Neural crest cell (in vitro differentiated cells): Measurements from ENCODE around the gene IFT25. TPM values are rescaled to one million over a fixed set of nuclear protein-coding genes. Genes with fewer than 3 reads are reported as not detected.

ENCODE experiments used
- DNase-seq: peaks from one replicate; pipeline ENCODE4 v3.0.0; 2021; ENCODE audit warnings: low read depth, mixed read lengths, low spot score
- H3K27ac Mint-ChIP-seq: one replicate; pipeline ENCODE4 v1.8.0; 2021; ENCODE audit warnings: mild to moderate bottlenecking, mixed read lengths; ENCODE audit not compliant: unreplicated experiment
- H3K27me3 Mint-ChIP-seq: 2 replicates; pipeline ENCODE4 v1.8.0; 2021; ENCODE audit warnings: low read depth, mild to moderate bottlenecking, mixed read lengths
- H3K36me3 Mint-ChIP-seq: 2 replicates; pipeline ENCODE4 v1.8.0; 2021; ENCODE audit warnings: low read depth, mild to moderate bottlenecking, mixed read lengths
- H3K4me1 Mint-ChIP-seq: 2 replicates; pipeline ENCODE4 v1.8.0; 2021; ENCODE audit warnings: mixed read lengths
- H3K4me3 Mint-ChIP-seq: one replicate; pipeline ENCODE4 v1.8.0; 2021; ENCODE audit warnings: mild to moderate bottlenecking, mixed read lengths
- H3K9me3 Mint-ChIP-seq: 2 replicates; pipeline ENCODE4 v1.8.0; 2021; ENCODE audit warnings: mixed read lengths
- total RNA-seq: library from RNA; stranded (reverse); gene quantifications from 2 replicates; pipeline ENCODE4 v1.2.1, GENCODE V29; 2021
- TF ChIP-seq, protein P1 (sequence below): fragments of 200-600 bp; sonication (generic); conservative IDR thresholded peaks from 2 replicates; pipeline ENCODE4 v1.5.0; 2021; ENCODE audit warnings: antibody characterized with exemption, mild to moderate bottlenecking

Gene IFT25
- total RNA-seq, 1 donor from 2014 or later = 41.1 TPM

DNA sequence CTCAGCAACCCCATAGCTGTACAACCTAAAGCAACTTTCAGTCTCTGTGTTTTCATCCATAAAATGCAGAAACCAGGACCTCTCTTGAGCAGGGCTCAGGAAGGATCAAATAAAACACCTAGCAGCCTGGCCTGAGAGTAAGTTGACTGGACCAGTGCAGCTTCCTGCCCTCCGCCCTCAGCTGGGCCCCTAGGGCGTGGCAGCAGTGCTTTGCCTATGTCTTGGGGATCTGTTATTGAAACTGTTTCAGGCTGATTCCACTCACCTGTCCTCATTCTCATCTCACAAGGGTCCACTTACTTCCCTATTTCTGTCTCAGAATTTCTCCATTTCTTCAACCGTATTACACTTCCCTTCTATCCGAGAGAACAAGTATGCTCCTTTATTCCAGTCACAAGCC, 18.0 kb upstream of the IFT25 start:
- peaks cover 10% of the 10 kb centered on the region for H3K36me3 Mint-ChIP-seq
- no peak for DNase-seq
- TF ChIP-seq, protein P1, sequence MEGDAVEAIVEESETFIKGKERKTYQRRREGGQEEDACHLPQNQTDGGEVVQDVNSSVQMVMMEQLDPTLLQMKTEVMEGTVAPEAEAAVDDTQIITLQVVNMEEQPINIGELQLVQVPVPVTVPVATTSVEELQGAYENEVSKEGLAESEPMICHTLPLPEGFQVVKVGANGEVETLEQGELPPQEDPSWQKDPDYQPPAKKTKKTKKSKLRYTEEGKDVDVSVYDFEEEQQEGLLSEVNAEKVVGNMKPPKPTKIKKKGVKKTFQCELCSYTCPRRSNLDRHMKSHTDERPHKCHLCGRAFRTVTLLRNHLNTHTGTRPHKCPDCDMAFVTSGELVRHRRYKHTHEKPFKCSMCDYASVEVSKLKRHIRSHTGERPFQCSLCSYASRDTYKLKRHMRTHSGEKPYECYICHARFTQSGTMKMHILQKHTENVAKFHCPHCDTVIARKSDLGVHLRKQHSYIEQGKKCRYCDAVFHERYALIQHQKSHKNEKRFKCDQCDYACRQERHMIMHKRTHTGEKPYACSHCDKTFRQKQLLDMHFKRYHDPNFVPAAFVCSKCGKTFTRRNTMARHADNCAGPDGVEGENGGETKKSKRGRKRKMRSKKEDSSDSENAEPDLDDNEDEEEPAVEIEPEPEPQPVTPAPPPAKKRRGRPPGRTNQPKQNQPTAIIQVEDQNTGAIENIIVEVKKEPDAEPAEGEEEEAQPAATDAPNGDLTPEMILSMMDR = no peak
- no peaks in the 10 kb centered on the region for H3K4me1 Mint-ChIP-seq
- H3K4me3 Mint-ChIP-seq = no peak overlapping the region
- no peaks in the 10 kb centered on the region for H3K9me3 Mint-ChIP-seq
- H3K27ac Mint-ChIP-seq = no peak overlapping the region
- H3K27me3 Mint-ChIP-seq = no peaks in the 10 kb centered on the region

DNA sequence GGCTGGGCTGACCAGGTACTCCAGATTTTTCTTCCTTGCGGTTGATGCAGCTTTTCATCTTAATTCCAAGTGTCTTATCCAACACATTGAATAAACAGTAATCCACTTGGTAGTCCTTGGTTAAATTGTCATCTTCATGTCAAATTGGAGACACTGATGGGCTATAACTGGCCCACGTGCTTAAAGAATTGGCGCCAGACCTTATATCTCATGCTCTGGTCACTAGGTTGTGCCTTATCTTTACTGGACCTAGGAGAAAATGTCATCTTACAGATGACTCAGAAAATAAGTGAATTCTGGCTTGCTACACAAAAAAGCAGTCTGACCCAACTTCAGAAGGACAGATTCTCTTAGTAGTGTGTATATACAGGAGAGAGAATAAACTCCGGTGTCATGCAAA, 16.9 kb upstream of the IFT25 start:
- TF ChIP-seq, protein P1 = no peak
- H3K9me3 Mint-ChIP-seq = no peaks in the 10 kb centered on the region
- H3K4me3 Mint-ChIP-seq = no peak overlapping the region
- peaks cover 11% of the 10 kb centered on the region for H3K36me3 Mint-ChIP-seq
- no peak overlapping the region for H3K27ac Mint-ChIP-seq
- no peaks in the 10 kb centered on the region for H3K4me1 Mint-ChIP-seq
- no peak for DNase-seq
- H3K27me3 Mint-ChIP-seq = no peaks in the 10 kb centered on the region

DNA sequence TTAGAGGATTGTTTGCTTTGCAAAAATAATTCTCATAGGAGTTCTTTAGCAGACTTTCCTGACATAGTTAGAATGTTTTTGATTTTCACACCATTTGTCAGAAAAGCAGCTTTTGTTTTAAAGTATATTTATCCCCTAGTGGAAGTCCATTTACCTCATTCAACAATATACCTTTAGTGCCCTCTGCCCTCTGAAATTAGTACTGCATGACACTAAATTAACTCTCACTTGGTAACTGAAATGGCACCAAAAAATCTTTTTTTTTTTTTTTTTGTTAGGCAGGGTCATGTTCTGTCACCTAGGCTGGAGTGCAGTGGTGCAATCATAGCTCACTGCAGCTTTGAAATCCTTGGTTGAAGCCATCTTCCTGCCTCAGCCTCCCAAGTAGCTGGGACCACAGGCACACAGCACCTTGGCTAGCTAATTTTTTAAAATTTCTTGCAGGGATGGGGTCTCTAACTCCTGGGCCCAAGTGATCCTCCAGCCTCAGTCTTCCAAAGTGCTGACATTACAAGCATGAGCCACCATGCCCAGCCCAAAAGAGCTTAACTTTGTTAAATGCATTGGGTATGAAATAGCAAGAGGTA, 14.3 kb upstream of the IFT25 start:
- TF ChIP-seq, protein P1 = peak; percentile 64
- Mint-ChIP-seq H3K4me3 (no peak overlapping the region), H3K36me3 (peaks cover 13% of the 10 kb centered on the region), H3K27me3 (no peaks in the 10 kb centered on the region), H3K9me3 (no peaks in the 10 kb centered on the region), H3K4me1 (no peaks in the 10 kb centered on the region), H3K27ac (no peak overlapping the region)
- no peak for DNase-seq

DNA sequence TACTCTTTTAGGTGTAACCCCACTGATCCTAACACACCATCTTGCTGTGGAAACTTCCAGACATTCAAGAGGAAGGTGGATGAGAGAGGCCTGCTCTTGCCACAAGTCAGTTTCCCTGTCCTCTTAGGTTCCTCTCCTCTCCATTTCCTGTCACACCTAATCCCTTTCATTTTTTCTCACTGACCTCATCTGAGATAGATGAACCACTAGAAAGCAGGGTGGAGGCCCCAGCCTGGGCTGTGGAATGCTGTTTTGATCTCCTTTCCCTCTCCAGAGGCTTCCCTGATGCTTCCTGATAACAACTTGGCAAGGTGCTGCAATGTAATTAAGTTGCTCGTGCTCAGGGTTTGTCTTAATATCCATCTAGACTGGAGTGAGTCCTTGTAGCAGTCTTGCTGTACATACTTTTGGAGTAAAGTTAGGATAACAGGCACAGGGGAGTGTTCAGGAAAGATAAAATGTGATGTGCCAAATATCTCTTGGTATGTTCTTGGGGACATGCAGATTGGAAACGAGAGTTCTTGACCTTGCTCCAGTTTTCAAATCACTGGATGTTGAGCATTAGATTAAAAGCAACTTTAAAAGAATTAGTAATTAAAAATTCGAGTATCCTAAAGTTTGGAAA, 11.8 kb upstream of the IFT25 start:
- H3K27me3 Mint-ChIP-seq = no peaks in the 10 kb centered on the region
- peaks cover 8% of the 10 kb centered on the region for H3K36me3 Mint-ChIP-seq
- no peaks in the 10 kb centered on the region for H3K9me3 Mint-ChIP-seq
- DNase-seq = no peak
- H3K4me1 Mint-ChIP-seq = no peaks in the 10 kb centered on the region
- no peak overlapping the region for H3K4me3 Mint-ChIP-seq
- TF ChIP-seq, protein P1 = no peak
- peak overlapping the region; percentile 21 for H3K27ac Mint-ChIP-seq

DNA sequence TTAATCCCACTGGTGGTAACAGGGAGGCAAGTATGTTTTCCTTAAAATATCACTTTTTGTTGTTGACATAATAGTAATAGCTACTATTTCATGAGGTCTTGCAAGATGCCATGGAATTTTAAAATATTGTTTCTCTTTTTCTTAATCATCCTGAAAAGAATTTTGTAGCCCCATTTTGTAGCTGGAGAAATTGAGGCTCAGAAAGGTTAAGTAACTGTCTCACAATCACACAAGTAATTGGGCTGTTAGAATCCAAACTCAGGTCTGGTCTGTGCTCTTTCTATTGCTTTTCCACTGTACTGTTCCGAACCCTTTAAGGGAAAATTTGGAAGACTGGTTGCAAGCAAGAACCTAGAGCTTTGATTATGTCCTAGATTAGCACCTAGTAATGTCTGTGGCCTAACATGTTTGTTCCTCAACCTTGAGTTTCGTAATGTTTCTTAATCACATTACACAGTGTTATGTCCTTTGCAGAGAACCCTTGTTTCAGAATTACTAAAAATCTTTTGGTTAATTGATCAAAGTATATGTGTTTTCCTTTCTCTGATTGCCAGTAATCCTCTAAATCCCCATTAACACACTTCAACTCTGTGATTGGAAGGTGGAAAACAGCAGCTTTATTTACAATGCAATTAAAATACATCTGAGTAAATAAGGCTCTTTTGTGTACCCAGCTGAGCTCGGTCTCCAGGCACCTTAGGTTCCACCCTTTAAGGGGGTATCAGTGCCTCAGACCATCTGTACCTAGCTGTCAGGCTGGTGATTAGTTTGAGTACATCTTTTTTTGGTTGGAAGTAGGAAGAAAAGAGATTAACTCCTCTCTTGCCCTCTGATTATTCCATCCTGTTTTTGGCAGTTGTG, 11.0 kb upstream of the IFT25 start:
- TF ChIP-seq, protein P1 = no peak
- no peak for DNase-seq
- Mint-ChIP-seq H3K4me1 (no peaks in the 10 kb centered on the region), H3K27me3 (no peaks in the 10 kb centered on the region), H3K4me3 (no peak overlapping the region), H3K36me3 (peaks cover 3% of the 10 kb centered on the region), H3K27ac (no peak overlapping the region), H3K9me3 (no peaks in the 10 kb centered on the region)
